HepG2 (cell line): ENCODE results near the gene PFKP. TPM values are rescaled to one million over a fixed set of nuclear protein-coding genes. Genes with fewer than 3 reads are reported as not detected.

Source experiments
- ATAC-seq: fragments of 200-7000 bp; cut with Tn5 transposase; 3 replicates; pipeline ENCODE4 v1.9.1; 2020; ENCODE audit warnings: mild to moderate bottlenecking, moderate library complexity
- BruUV-seq: library from RNA; stranded (reverse); fragments of 400-500 nt; replicated peaks from 2 replicates; lab custom pipeline; 2021; lab: Mats Ljungman, UMichigan
- CTCF ChIA-PET: fragments of 300-600 bp; formaldehyde crosslinking; extraction: SDS; loops from one replicate; lab custom pipeline; 2021; ENCODE audit warnings: low total read pairs, inconsistent platforms, low intra/inter-chr PET ratio; lab: Yijun Ruan, JAX
- POLR2A ChIA-PET: fragments of 350-600 bp; sonication (Branson Sonifier 250); formaldehyde crosslinking; loops from one replicate; lab custom pipeline; 2020; ENCODE audit warnings: antibody characterized with exemption, inconsistent platforms; lab: Yijun Ruan, JAX
- DNase-seq: peaks from one replicate; pipeline ENCODE4 v3.0.0-alpha.2; 2015; ENCODE audit warnings: low spot score
- FAIRE-seq: peaks from 3 replicates; lab custom pipeline; 2011; peaks lifted over from hg19 to GRCh38; lab: Jason Lieb, UNC
- H2AFZ ChIP-seq: one replicate; pipeline ENCODE4 v1.6.1; 2011; ENCODE audit warnings: low read length, inconsistent platforms
- H3K27ac ChIP-seq: fragments of 300-600 bp; 3 replicates; pipeline ENCODE4 v1.8.0; 2011; ENCODE audit warnings: mixed run types, mild to moderate bottlenecking, mixed read lengths, low read length, inconsistent platforms; ENCODE audit not compliant: insufficient read depth; ENCODE audit errors: extremely low read length
- H3K27me3 ChIP-seq, 2 experiments: fragments of 200-600 bp in 1 of 2; 2 replicates in 1 of 2; 3 replicates in 1 of 2; pipeline versions ENCODE4 v1.6.0 to v1.8.0; 2011; ENCODE audit warnings: low read length in 2 of 2, mild to moderate bottlenecking in 2 of 2, moderate library complexity in 2 of 2, inconsistent platforms in 1 of 2; ENCODE audit not compliant: insufficient read depth in 2 of 2, control insufficient read depth in 1 of 2
- H3K36me3 ChIP-seq, 2 experiments: fragments of 200-600 bp in 1 of 2; replicated peaks in 1 of 2; 2 replicates in 1 of 2; 3 replicates in 1 of 2; pipeline versions ENCODE4 v1.5.1 to v1.8.0; 2011; ENCODE audit warnings: low read length in 2 of 2, inconsistent platforms in 1 of 2; ENCODE audit not compliant: insufficient read depth in 2 of 2, control insufficient read depth in 1 of 2
- H3K4me1 ChIP-seq: 2 replicates; pipeline ENCODE4 v1.5.1; 2012; ENCODE audit warnings: low read length, inconsistent platforms; ENCODE audit not compliant: insufficient read depth
- H3K4me2 ChIP-seq: 2 replicates; pipeline ENCODE4 v1.6.0; 2011; ENCODE audit warnings: low read depth, low read length, inconsistent platforms
- H3K4me3 ChIP-seq, 3 experiments: fragments of 200-600 bp in 1 of 3; sonication (generic), shearing (Covaris generic) in 1 of 3; replicated peaks in 1 of 3; 2 replicates each; pipeline ENCODE4 v1.5.1; 2011 to 2016; ENCODE audit warnings: low read length in 3 of 3, inconsistent platforms in 2 of 3, low read depth in 2 of 3, mild to moderate bottlenecking in 2 of 3, control low read depth in 1 of 3, mixed read lengths in 1 of 3; ENCODE audit not compliant: insufficient read depth in 1 of 3
- H3K79me2 ChIP-seq: one replicate; pipeline ENCODE4 v1.6.1; 2011; ENCODE audit warnings: low read length, inconsistent platforms; ENCODE audit not compliant: insufficient read depth
- H3K9ac ChIP-seq: 2 replicates; pipeline ENCODE4 v1.6.0; 2011; ENCODE audit warnings: mild to moderate bottlenecking, low read depth, low read length, inconsistent platforms; ENCODE audit not compliant: insufficient read depth
- H3K9me3 ChIP-seq: 2 replicates; pipeline ENCODE4 v1.5.1; 2012; ENCODE audit warnings: mild to moderate bottlenecking, low read length
- H4K20me1 ChIP-seq: 2 replicates; pipeline ENCODE4 v1.6.0; 2011; ENCODE audit warnings: inconsistent platforms, mild to moderate bottlenecking, low read length, moderate library complexity; ENCODE audit not compliant: insufficient read depth
- AGO1 ChIP-seq: fragments of 200-400 bp; formaldehyde crosslinking; IDR thresholded peaks from 2 replicates; pipeline ENCODE4 v1.6.1; 2017; ENCODE audit warnings: mild to moderate bottlenecking, low read depth, low read length, moderate library complexity; ENCODE audit not compliant: poor library complexity, severe bottlenecking
- MIER2 ChIP-seq: IDR thresholded peaks from 2 replicates; pipeline ENCODE4 v1.6.1; 2016; ENCODE audit warnings: missing biosample characterization, missing genetic modification reagents
- ONECUT2 ChIP-seq: sonication (generic); formaldehyde crosslinking; IDR thresholded peaks from 2 replicates; pipeline ENCODE4 v1.4.0; 2020; ENCODE audit warnings: missing genetic modification reagents
- SETDB1 ChIP-seq: sonication (generic); formaldehyde crosslinking; IDR thresholded peaks from 2 replicates; pipeline ENCODE4 v1.5.1; 2020; ENCODE audit warnings: missing genetic modification reagents, mild to moderate bottlenecking, borderline replicate concordance
- STAT5B ChIP-seq: sonication (generic); formaldehyde crosslinking; IDR thresholded peaks from 2 replicates; pipeline ENCODE4 v1.4.0; 2020; ENCODE audit warnings: missing genetic modification reagents
- XBP1 ChIP-seq: sonication (generic); formaldehyde crosslinking; IDR thresholded peaks from 2 replicates; pipeline ENCODE4 v1.5.0; 2020; ENCODE audit warnings: missing genetic modification reagents
- ZNF282 ChIP-seq: fragments of 450-650 bp; IDR thresholded peaks from 2 replicates; pipeline ENCODE4 v1.6.1; 2018; ENCODE audit not compliant: partially characterized antibody
- ZNF780A ChIP-seq: sonication (generic); formaldehyde crosslinking; IDR thresholded peaks from 2 replicates; pipeline ENCODE4 v1.8.0; 2022; ENCODE audit warnings: mild to moderate bottlenecking, missing genetic modification reagents, moderate library complexity
- WGBS: methylation state at CpG from one replicate; pipeline ENCODE4 v1.1.6; 2017; ENCODE audit warnings: low lambda C conversion rate; 5-methylcytosine and 5-hydroxymethylcytosine counted together
- in situ Hi-C: cut with HindIII; loops from 2 replicates; pipeline ENCODE4 v1.10.0; 2017; ENCODE audit warnings: low pct_unique_long_range_greater_than_20kb; ENCODE audit not compliant: extremely low pct_ligation_motif_present
- intact Hi-C: fragments of 100-400 bp; cut with micrococcal nuclease; formaldehyde crosslinking; loops from one replicate; pipeline ENCODE4 v1.10.0; 2022; ENCODE audit not compliant: unreplicated experiment
- polyA plus RNA-seq, 8 experiments: library from polyadenylated mRNA; depleted of rRNA in 3 of 8; stranded (reverse) in 7 of 8; unstranded in 1 of 8; fragments of >200 nt; fragmentation: Illumina TruSeq in 4 of 8; extraction: Trizol in 4 of 8; gene quantifications; 2 replicates each; pipeline versions ENCODE4 v1.2.1 to v1.2.3, GENCODE V29; 2011 to 2016; ENCODE audit warnings: low read depth in 4 of 8, missing spikeins in 1 of 8, mixed read lengths in 1 of 8; ENCODE audit not compliant: insufficient read depth in 1 of 8
- total RNA-seq, 5 experiments: library from RNA; depleted of rRNA; stranded (reverse); fragments of >200 nt; fragmentation: Illumina TruSeq; extraction: Trizol; gene quantifications; 2 replicates each; pipeline ENCODE4 v1.2.3, GENCODE V29; 2016; ENCODE audit warnings: low read depth in 1 of 5

The PFKP gene
- total and polyA plus RNA-seq, 2 of the 13 experiments (the other 11 are each of a cell fraction or from before 2014, with no cell fraction given), result 0.80 to 2.4 TPM

DNA sequence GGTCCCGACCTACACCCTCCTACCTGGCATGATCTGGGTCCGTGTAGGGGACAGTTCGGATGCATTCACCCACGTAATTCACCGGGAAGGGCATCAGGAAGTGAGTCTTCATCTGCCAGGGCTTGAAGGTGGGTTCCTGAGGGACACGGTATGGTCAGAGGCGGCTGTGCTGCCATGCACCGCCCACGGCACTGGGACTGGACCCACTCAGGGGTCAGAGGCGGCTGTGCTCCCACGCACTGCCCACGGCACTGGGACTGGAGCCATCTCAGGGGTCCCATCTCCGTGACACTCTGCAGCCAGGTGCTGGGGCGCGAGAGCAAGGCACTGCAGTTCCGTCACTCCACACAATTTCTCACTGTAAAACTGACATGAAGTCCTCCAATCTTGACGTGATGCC is 76.0 kb downstream of the PFKP start:
- FAIRE-seq (no peak), ATAC-seq (no peak), DNase-seq (no peak)
- H3K4me2 ChIP-seq, result no peak overlapping the region
- H2AFZ ChIP-seq, result no peak overlapping the region
- no peaks in the 10 kb centered on the region for H3K9me3 ChIP-seq
- WGBS, result 97% methylated on average over 12 of the region's 17 CpGs
- ChIA-PET POLR2A (no interaction called here), CTCF (no interaction called here)
- in situ Hi-C loops, result no loop called here
- intact Hi-C loops, result no loop called here
- BruUV-seq, result no TSS peak
- H3K36me3 ChIP-seq, result peaks cover 20 to 66% of the 10 kb centered on the region in 2 experiments; a peak in 4 of 5 replicates
- no peak overlapping the region for H3K4me3 ChIP-seq
- H3K27me3 ChIP-seq, result no peaks in the 10 kb centered on the region
- no peaks in the 10 kb centered on the region for H3K4me1 ChIP-seq
- H3K9ac ChIP-seq, result no peak overlapping the region
- H4K20me1 ChIP-seq, result no peaks in the 10 kb centered on the region
- H3K27ac ChIP-seq, result no peak overlapping the region
- no peaks in the 10 kb centered on the region for H3K79me2 ChIP-seq
- TF ChIP-seq AGO1, result peak; percentile 29
- TF ChIP-seq ZNF282, result no peak
- no peak for TF ChIP-seq XBP1 (CRISPR knock-in tag)
- TF ChIP-seq STAT5B (CRISPR knock-in tag), result no peak
- no peak for TF ChIP-seq ZNF780A
- TF ChIP-seq SETDB1 (CRISPR knock-in tag), result no peak

DNA sequence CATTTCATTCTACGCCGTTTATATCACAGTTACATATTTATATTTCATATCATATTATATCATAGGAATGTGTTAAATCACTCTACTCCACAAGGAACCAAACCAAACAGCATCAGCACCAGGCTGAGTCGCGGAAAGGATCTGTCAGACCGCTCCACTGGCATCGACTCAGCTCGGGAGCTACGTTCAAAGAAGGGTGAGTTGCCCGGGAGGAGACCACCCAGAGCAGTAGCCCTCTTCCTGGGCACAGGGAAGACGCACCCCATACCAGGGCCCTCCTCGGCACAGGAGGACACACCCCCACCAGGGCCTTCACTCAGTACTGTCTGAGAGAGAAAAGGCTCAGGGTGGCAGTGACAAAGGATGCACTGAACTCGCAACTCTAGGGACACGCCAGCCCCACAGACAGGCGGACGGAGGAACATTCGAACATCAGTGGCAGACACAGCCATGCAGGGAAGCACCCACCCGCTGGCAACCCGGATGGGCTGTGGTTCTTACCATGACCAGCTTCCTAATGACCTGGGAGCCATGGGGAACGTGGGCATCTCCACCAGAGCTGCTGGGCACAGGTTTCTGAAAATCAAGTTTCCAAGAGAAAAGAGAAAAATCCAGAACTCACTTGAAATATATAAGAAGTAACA is 76.6 kb downstream of the PFKP start:
- Histone ChIP-seq H2AFZ (no peak overlapping the region), H3K36me3 (peaks cover 20 to 66% of the 10 kb centered on the region in 2 experiments), H3K79me2 (no peaks in the 10 kb centered on the region)
- no peak for DNase-seq
- WGBS, result 97% methylated on average over 19 of the region's 19 CpGs
- TF ChIP-seq ONECUT2 (no peak), MIER2 (no peak), AGO1 (peak; percentile 12)
- TF ChIP-seq, all 625 proteins: peak for 1
- ChIA-PET CTCF (no interaction called here), POLR2A (no interaction called here)
- Histone ChIP-seq H3K27ac (no peak overlapping the region), H3K27me3 (no peaks in the 10 kb centered on the region), H3K4me1 (no peaks in the 10 kb centered on the region), H3K4me2 (no peak overlapping the region), H4K20me1 (no peaks in the 10 kb centered on the region), H3K9ac (no peak overlapping the region), H3K9me3 (no peaks in the 10 kb centered on the region), H3K4me3 (no peak overlapping the region)
- intact Hi-C loops (no loop called here), in situ Hi-C loops (no loop called here)
- no peak for ATAC-seq
- no peak for FAIRE-seq
- no TSS peak for BruUV-seq
